Measurements from ENCODE around the gene LRRFIP1.

The LRRFIP1 gene

GRCh38 chr2:237639052-237639835 is 11.9 kb downstream of the LRRFIP1 start:
- no peak for DNase-seq (ENCODE audit: low read depth, low spot score)

GRCh38 chr2:237639836-237640220 is 12.4 kb downstream of the LRRFIP1 start:
- peak; percentile 58 for DNase-seq (ENCODE audit: low read depth, low spot score)

GRCh38 chr2:237640493-237640998 is 13.2 kb downstream of the LRRFIP1 start:
- DNase-seq (ENCODE audit: low read depth, low spot score) = no peak

- DNase-seq (ENCODE audit: low read depth, low spot score) = no peak
These were observed 14.8 kb downstream of the LRRFIP1 start for GRCh38 chr2:237642038-237642734.

- DNase-seq (ENCODE audit: low read depth, low spot score) = no peak
These were observed 15.7 kb downstream of the LRRFIP1 start for GRCh38 chr2:237643066-237643465.

GRCh38 chr2:237643582-237644380 is 16.4 kb downstream of the LRRFIP1 start:
- no peak for DNase-seq (ENCODE audit: low read depth, low spot score)

- DNase-seq (ENCODE audit: low read depth, low spot score) = no peak
These were observed 17.0 kb downstream of the LRRFIP1 start for GRCh38 chr2:237644381-237644703.

- no peak for DNase-seq (ENCODE audit: low read depth, low spot score)
These were observed 17.9 kb downstream of the LRRFIP1 start for GRCh38 chr2:237645261-237645660.

GRCh38 chr2:237647176-237648015 is 20.0 kb downstream of the LRRFIP1 start:
- DNase-seq (ENCODE audit: low read depth, low spot score) = no peak

GRCh38 chr2:237648016-237648381 is 20.6 kb downstream of the LRRFIP1 start:
- no peak for DNase-seq (ENCODE audit: low read depth, low spot score)

- no peak for DNase-seq (ENCODE audit: low read depth, low spot score)
These were observed 22.4 kb downstream of the LRRFIP1 start for GRCh38 chr2:237649541-237650454.

GRCh38 chr2:237650455-237650850 is 23.1 kb downstream of the LRRFIP1 start:
- DNase-seq (ENCODE audit: low read depth, low spot score) = no peak

GRCh38 chr2:237651761-237652160 is 24.4 kb downstream of the LRRFIP1 start:
- no peak for DNase-seq (ENCODE audit: low read depth, low spot score)

GRCh38 chr2:237652181-237652580 is 24.8 kb downstream of the LRRFIP1 start:
- no peak for DNase-seq (ENCODE audit: low read depth, low spot score)

- DNase-seq (ENCODE audit: low read depth, low spot score) = no peak
These were observed 25.5 kb downstream of the LRRFIP1 start for GRCh38 chr2:237652854-237653253.

GRCh38 chr2:237653776-237654558 is 26.6 kb downstream of the LRRFIP1 start:
- no peak for DNase-seq (ENCODE audit: low read depth, low spot score)

GRCh38 chr2:237657063-237657462 is 29.7 kb downstream of the LRRFIP1 start:
- no peak for DNase-seq (ENCODE audit: low read depth, low spot score)

GRCh38 chr2:237660381-237660900 is 33.1 kb downstream of the LRRFIP1 start:
- no peak for DNase-seq (ENCODE audit: low read depth, low spot score)

GRCh38 chr2:237661270-237661669 is 33.9 kb downstream of the LRRFIP1 start:
- DNase-seq (ENCODE audit: low read depth, low spot score) = no peak

Data from astrocyte of the hippocampus (primary cell).